ENCODE measurements around the gene METTL4. TPM values are rescaled to one million over a fixed set of nuclear protein-coding genes. Genes with fewer than 3 reads are reported as not detected.

METTL4 gene
- total RNA-seq, 1 donor from 2014 or later: 9.0 TPM

DNA sequence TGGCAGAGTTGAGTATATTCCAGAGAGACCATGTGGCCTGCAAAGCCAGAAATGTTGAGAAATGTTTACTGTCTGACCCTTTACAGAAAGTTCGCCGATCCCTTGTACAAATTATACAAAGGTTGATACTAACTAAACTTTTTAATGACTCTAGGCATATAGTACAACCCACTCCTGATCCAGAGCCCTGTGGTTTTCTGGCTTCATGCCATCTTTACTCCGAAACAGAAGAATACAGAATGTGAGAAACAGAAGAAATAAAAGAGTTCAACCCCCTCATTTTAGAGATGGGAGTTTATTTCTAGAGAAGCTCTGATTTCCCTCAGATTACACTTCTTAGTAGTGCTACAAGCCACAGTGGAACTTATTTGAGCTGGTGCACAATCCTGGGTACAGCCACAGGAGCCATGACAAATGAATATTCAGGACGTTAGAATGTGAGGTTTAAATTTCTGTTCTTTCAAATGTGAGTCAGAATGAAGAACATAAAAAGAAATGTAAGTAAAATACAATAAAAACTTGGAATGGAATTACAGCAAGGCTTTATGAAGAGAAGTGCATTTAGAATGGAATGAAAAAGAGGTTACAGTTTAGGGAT lies 46.2 kb upstream of the METTL4 start:
- no peak for FAIRE-seq
- Mint-ChIP-seq H3K27ac (ENCODE audit: unreplicated experiment) (no peak overlapping the region), H3K4me1 (ENCODE audit: low read depth, unreplicated experiment) (peaks cover 11% of the 10 kb centered on the region), H3K27me3 (ENCODE audit: low read depth, unreplicated experiment) (no peaks in the 10 kb centered on the region), H3K36me3 (ENCODE audit: low read depth, unreplicated experiment) (no peaks in the 10 kb centered on the region), H3K9me3 (ENCODE audit: unreplicated experiment) (no peaks in the 10 kb centered on the region), H3K4me3 (ENCODE audit: unreplicated experiment) (no peak overlapping the region)
- Histone ChIP-seq H3K27me3 (ENCODE audit: insufficient read depth, low read length) (no peaks in the 10 kb centered on the region), H3K9me3 (ENCODE audit: insufficient read depth, low read depth, low read length) (no peaks in the 10 kb centered on the region), H2AFZ (ENCODE audit: low read depth, low read length) (no peak overlapping the region), H3K4me1 (ENCODE audit: insufficient read depth, low read length) (peaks cover 10% of the 10 kb centered on the region), H3K4me2 (ENCODE audit: low read length) (peak overlapping the region; percentile 33), H3K36me3 (ENCODE audit: insufficient read depth, low read length) (no peaks in the 10 kb centered on the region), H3K27ac (ENCODE audit: low read depth, low read length) (no peak overlapping the region), H3K79me2 (ENCODE audit: insufficient read depth, low read length) (no peaks in the 10 kb centered on the region), H3K4me3 (ENCODE audit: insufficient read depth, low read depth, low read length) (no peak overlapping the region), H3K9ac (ENCODE audit: low read length) (no peak overlapping the region), H4K20me1 (ENCODE audit: insufficient read depth, low read length) (no peaks in the 10 kb centered on the region)
- DNase-seq (ENCODE audit: low read depth): peak; percentile 49
- TF ChIP-seq, protein P1, sequence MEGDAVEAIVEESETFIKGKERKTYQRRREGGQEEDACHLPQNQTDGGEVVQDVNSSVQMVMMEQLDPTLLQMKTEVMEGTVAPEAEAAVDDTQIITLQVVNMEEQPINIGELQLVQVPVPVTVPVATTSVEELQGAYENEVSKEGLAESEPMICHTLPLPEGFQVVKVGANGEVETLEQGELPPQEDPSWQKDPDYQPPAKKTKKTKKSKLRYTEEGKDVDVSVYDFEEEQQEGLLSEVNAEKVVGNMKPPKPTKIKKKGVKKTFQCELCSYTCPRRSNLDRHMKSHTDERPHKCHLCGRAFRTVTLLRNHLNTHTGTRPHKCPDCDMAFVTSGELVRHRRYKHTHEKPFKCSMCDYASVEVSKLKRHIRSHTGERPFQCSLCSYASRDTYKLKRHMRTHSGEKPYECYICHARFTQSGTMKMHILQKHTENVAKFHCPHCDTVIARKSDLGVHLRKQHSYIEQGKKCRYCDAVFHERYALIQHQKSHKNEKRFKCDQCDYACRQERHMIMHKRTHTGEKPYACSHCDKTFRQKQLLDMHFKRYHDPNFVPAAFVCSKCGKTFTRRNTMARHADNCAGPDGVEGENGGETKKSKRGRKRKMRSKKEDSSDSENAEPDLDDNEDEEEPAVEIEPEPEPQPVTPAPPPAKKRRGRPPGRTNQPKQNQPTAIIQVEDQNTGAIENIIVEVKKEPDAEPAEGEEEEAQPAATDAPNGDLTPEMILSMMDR (IDR thresholded peaks at IDR 0.05; ENCODE audit: insufficient read depth, low read depth, low read length): no peak
- no peak for TF ChIP-seq EZH2 (IDR thresholded peaks at IDR 0.05; ENCODE audit: insufficient read depth, low read length)

DNA sequence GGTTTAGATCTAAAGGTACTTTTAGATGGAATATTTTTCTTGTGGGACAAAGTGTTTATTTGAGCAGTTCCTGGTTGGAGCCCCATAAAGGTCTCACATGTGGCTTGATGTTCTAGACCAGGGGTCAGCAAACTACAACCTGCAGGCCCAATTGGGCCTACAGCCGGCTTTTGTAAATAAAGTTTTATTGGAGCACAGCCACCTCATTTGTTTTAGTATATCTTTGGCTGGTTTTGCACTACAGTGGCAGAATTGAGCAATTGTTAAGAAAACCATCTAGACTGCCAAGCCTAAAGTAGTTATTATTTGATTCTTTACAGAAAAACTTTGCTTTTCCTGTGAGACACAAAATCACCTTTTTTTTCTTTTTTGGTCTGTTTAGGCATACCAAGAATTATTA lies 41.7 kb upstream of the METTL4 start:
- peaks cover 10% of the 10 kb centered on the region for H3K4me1 ChIP-seq (ENCODE audit: insufficient read depth, low read length)
- no peak overlapping the region for H3K27ac ChIP-seq (ENCODE audit: low read depth, low read length)
- no peaks in the 10 kb centered on the region for H4K20me1 ChIP-seq (ENCODE audit: insufficient read depth, low read length)
- H3K79me2 ChIP-seq (ENCODE audit: insufficient read depth, low read length): no peaks in the 10 kb centered on the region
- Mint-ChIP-seq H3K4me3 (ENCODE audit: unreplicated experiment) (no peak overlapping the region), H3K27ac (ENCODE audit: unreplicated experiment) (no peak overlapping the region), H3K4me1 (ENCODE audit: low read depth, unreplicated experiment) (peaks cover 7% of the 10 kb centered on the region), H3K9me3 (ENCODE audit: unreplicated experiment) (no peaks in the 10 kb centered on the region), H3K27me3 (ENCODE audit: low read depth, unreplicated experiment) (no peaks in the 10 kb centered on the region), H3K36me3 (ENCODE audit: low read depth, unreplicated experiment) (no peaks in the 10 kb centered on the region)
- no peak overlapping the region for H3K9ac ChIP-seq (ENCODE audit: low read length)
- no peak overlapping the region for H2AFZ ChIP-seq (ENCODE audit: low read depth, low read length)
- H3K9me3 ChIP-seq (ENCODE audit: insufficient read depth, low read depth, low read length): no peaks in the 10 kb centered on the region
- H3K36me3 ChIP-seq (ENCODE audit: insufficient read depth, low read length): no peaks in the 10 kb centered on the region
- H3K4me3 ChIP-seq (ENCODE audit: insufficient read depth, low read depth, low read length): no peak overlapping the region
- no peak for TF ChIP-seq EZH2 (IDR thresholded peaks at IDR 0.05; ENCODE audit: insufficient read depth, low read length)
- TF ChIP-seq, protein P1 (IDR thresholded peaks at IDR 0.05; ENCODE audit: insufficient read depth, low read depth, low read length): no peak
- no peaks in the 10 kb centered on the region for H3K27me3 ChIP-seq (ENCODE audit: insufficient read depth, low read length)
- H3K4me2 ChIP-seq (ENCODE audit: low read length): no peak overlapping the region
- FAIRE-seq (no peak), DNase-seq (ENCODE audit: low read depth) (no peak)

DNA sequence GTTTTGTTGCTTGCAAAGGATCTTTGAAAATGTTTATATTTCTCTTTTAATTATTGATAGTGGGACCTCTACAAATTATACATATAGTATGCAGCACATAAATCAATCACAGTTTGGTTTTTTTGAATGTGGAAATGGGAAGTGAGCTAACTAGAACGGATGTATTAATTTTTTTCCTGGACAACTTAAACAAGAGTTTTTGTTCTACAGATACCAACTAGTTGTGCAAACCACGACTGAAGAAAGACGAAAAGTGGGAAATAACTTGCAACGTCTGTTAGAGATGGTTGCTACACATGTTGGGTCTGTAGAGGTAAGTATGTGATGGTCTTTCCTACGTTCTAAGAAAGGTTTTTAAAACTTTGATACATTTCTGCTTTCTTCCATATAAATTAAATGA lies 39.2 kb upstream of the METTL4 start:
- DNase-seq (ENCODE audit: low read depth) (no peak), FAIRE-seq (no peak)
- H3K4me3 Mint-ChIP-seq (ENCODE audit: unreplicated experiment): no peak overlapping the region
- Histone ChIP-seq H3K4me3 (ENCODE audit: insufficient read depth, low read depth, low read length) (no peak overlapping the region), H3K27ac (ENCODE audit: low read depth, low read length) (no peak overlapping the region), H3K4me2 (ENCODE audit: low read length) (no peak overlapping the region), H4K20me1 (ENCODE audit: insufficient read depth, low read length) (no peaks in the 10 kb centered on the region), H3K9me3 (ENCODE audit: insufficient read depth, low read depth, low read length) (no peaks in the 10 kb centered on the region), H3K79me2 (ENCODE audit: insufficient read depth, low read length) (no peaks in the 10 kb centered on the region), H3K4me1 (ENCODE audit: insufficient read depth, low read length) (no peaks in the 10 kb centered on the region), H3K9ac (ENCODE audit: low read length) (no peak overlapping the region), H3K36me3 (ENCODE audit: insufficient read depth, low read length) (no peaks in the 10 kb centered on the region), H3K27me3 (ENCODE audit: insufficient read depth, low read length) (no peaks in the 10 kb centered on the region), H2AFZ (ENCODE audit: low read depth, low read length) (no peak overlapping the region)
- H3K4me1 Mint-ChIP-seq (ENCODE audit: low read depth, unreplicated experiment): no peaks in the 10 kb centered on the region
- TF ChIP-seq EZH2 (IDR thresholded peaks at IDR 0.05; ENCODE audit: insufficient read depth, low read length): no peak
- TF ChIP-seq, protein P1 (IDR thresholded peaks at IDR 0.05; ENCODE audit: insufficient read depth, low read depth, low read length): no peak
- no peaks in the 10 kb centered on the region for H3K27me3 Mint-ChIP-seq (ENCODE audit: low read depth, unreplicated experiment)
- H3K9me3 Mint-ChIP-seq (ENCODE audit: unreplicated experiment): no peaks in the 10 kb centered on the region
- H3K27ac Mint-ChIP-seq (ENCODE audit: unreplicated experiment): no peak overlapping the region
- no peaks in the 10 kb centered on the region for H3K36me3 Mint-ChIP-seq (ENCODE audit: low read depth, unreplicated experiment)

Data from astrocyte (in vitro differentiated cells and primary cell).